HEK293T (cell line): ENCODE measurements around the gene MYBPC3.

ENCODE experiments used
- BHLHE40 ChIP-seq: fragments of 450-650 bp; IDR thresholded peaks from 2 replicates; pipeline ENCODE4 v1.6.1; 2016; ENCODE audit warnings: mild to moderate bottlenecking, moderate library complexity, borderline replicate concordance
- CTBP1 ChIP-seq: fragments of 450-650 bp; IDR thresholded peaks from 2 replicates; pipeline ENCODE4 v1.6.1; 2016; ENCODE audit warnings: borderline replicate concordance
- FOXA1 ChIP-seq: fragments of 450-650 bp; IDR thresholded peaks from 2 replicates; pipeline ENCODE4 v1.6.1; 2016; ENCODE audit warnings: mild to moderate bottlenecking
- FOXK2 ChIP-seq: fragments of 450-650 bp; IDR thresholded peaks from 2 replicates; pipeline ENCODE4 v1.6.1; 2016; ENCODE audit warnings: mild to moderate bottlenecking
- FOXM1 ChIP-seq: fragments of 450-650 bp; IDR thresholded peaks from 2 replicates; pipeline ENCODE4 v1.6.1; 2017; ENCODE audit warnings: mild to moderate bottlenecking, borderline replicate concordance
- HDGF ChIP-seq: fragments of 450-650 bp; IDR thresholded peaks from 2 replicates; pipeline ENCODE4 v1.6.1; 2017; ENCODE audit warnings: antibody characterized with exemption, borderline replicate concordance
- SP1 ChIP-seq: fragments of 450-650 bp; IDR thresholded peaks from 2 replicates; pipeline ENCODE4 v1.6.1; 2017
- SUZ12 ChIP-seq: fragments of 450-650 bp; IDR thresholded peaks from 2 replicates; pipeline ENCODE4 v1.6.1; 2016; ENCODE audit warnings: mild to moderate bottlenecking
- TARDBP ChIP-seq: fragments of 450-650 bp; IDR thresholded peaks from 2 replicates; pipeline ENCODE4 v1.6.1; 2016
- ZNF384 ChIP-seq: fragments of 450-650 bp; IDR thresholded peaks from 2 replicates; pipeline ENCODE4 v1.6.1; 2016
- TF ChIP-seq, protein P1 (sequence below): fragments of 450-650 bp; IDR thresholded peaks from 2 replicates; pipeline ENCODE4 v1.6.1; 2016

DNA sequence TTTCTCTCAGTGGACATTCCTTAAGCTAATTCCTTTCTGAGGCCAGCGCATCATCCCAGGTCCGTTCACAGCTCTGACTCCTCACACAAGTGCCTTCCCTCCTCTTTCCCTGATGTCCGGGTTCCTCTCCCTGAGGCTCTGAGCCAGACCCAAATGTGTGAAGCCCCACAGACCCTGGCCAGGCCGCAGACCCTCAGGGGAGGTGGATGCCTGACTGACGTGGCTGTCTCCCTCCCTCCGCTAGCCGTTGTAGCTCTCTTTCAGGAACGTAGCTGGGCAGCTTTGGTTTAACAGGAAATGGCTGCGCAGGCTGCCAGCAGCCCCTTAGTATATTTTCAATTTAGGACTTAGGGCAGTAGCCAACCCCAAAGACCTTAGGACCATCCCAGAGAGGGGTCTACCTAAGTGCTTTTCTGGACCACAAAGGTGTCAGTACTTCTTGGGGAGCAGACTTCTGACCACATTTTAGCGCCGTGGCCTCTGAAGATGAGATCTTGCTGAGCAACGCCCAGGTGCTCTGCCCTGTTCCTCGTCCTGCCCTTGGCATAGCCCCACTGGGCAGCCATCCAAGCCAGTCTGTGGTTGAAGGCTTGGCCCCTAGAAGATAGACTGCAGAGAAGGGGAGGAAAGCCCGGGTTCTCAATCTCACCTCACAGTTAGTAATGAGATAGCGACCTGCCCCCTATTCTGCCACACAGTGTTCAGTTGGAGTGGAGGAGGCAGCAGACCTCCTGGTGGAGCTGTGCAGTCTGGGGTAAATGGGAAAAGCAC lies 27.0 kb downstream of the MYBPC3 start:
- TF ChIP-seq SUZ12 = no peak
- TF ChIP-seq, protein P1, sequence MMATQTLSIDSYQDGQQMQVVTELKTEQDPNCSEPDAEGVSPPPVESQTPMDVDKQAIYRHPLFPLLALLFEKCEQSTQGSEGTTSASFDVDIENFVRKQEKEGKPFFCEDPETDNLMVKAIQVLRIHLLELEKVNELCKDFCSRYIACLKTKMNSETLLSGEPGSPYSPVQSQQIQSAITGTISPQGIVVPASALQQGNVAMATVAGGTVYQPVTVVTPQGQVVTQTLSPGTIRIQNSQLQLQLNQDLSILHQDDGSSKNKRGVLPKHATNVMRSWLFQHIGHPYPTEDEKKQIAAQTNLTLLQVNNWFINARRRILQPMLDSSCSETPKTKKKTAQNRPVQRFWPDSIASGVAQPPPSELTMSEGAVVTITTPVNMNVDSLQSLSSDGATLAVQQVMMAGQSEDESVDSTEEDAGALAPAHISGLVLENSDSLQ = no peak
- TF ChIP-seq SP1 = no peak
- TF ChIP-seq FOXK2 = no peak
- TF ChIP-seq TARDBP = no peak
- no peak for TF ChIP-seq FOXA1
- TF ChIP-seq HDGF = no peak
- TF ChIP-seq CTBP1 = no peak
- TF ChIP-seq BHLHE40 = no peak
- no peak for TF ChIP-seq FOXM1
- no peak for TF ChIP-seq ZNF384
